ENCODE measurements around the gene RAB1B. TPM values are rescaled to one million over a fixed set of nuclear protein-coding genes. Genes with fewer than 3 reads are reported as not detected.

RAB1B gene
- total RNA-seq, 2 donors from 2014 or later: 139 to 146 TPM

- no peak for ATAC-seq
- H3K4me3 Mint-ChIP-seq: peak overlapping the region; percentile 66
- H3K4me1 Mint-ChIP-seq (ENCODE audit: low read depth in 2 of 2): peaks cover 27 to 29% of the 10 kb centered on the region in 2 donors
- H3K27me3 Mint-ChIP-seq: peaks cover 6 to 8% of the 10 kb centered on the region in 2 donors
- H3K9me3 Mint-ChIP-seq: no peaks in the 10 kb centered on the region
- no peak for DNase-seq (ENCODE audit: low spot score)
- H3K27ac Mint-ChIP-seq: no peak overlapping the region
- no peaks in the 10 kb centered on the region for H3K36me3 Mint-ChIP-seq
Measured at GRCh38 chr11:66287211-66287888, 18.9 kb downstream of the RAB1B start.

- H3K9me3 Mint-ChIP-seq: no peaks in the 10 kb centered on the region
- no peak for DNase-seq (ENCODE audit: low spot score)
Measured at GRCh38 chr11:66287889-66288670, 19.6 kb downstream of the RAB1B start.

GRCh38 chr11:66288671-66289547, 20.5 kb downstream of the RAB1B start, which contains the start of gene YIF1A:
Gene YIF1A, minus strand, starts transcription at chr11:66289143. Its CDS starts 158 bp downstream, at chr11:66288985.
- no peaks in the 10 kb centered on the region for H3K9me3 Mint-ChIP-seq
- DNase-seq (ENCODE audit: low spot score) (peak; percentile 99), ATAC-seq (peak; percentile 97)
- peak within 1 kb of the TSS; percentile 90 for H3K4me3 Mint-ChIP-seq
- peaks cover 29% of the 10 kb centered on the region in 2 donors for H3K4me1 Mint-ChIP-seq (ENCODE audit: low read depth in 2 of 2)
- H3K27me3 Mint-ChIP-seq: peaks cover 19 to 22% of the 10 kb centered on the region in 2 donors
- peak within 1 kb of the TSS; percentile 68 to 85 for H3K27ac Mint-ChIP-seq
- H3K36me3 Mint-ChIP-seq: no peaks in the 10 kb centered on the region

More at GRCh38 chr11:66287889-66288670, 19.6 kb downstream of the RAB1B start:
- H3K27ac Mint-ChIP-seq: peak overlapping the region; percentile 68 to 85
- ATAC-seq: no peak
- no peaks in the 10 kb centered on the region for H3K36me3 Mint-ChIP-seq
- peak overlapping the region; percentile 90 for H3K4me3 Mint-ChIP-seq
- H3K4me1 Mint-ChIP-seq (ENCODE audit: low read depth in 2 of 2): peaks cover 29 to 31% of the 10 kb centered on the region in 2 donors
- peaks cover 13 to 15% of the 10 kb centered on the region in 2 donors for H3K27me3 Mint-ChIP-seq

GRCh38 chr11:66289548-66290329, 21.3 kb downstream of the RAB1B start:
- Mint-ChIP-seq H3K4me1 (ENCODE audit: low read depth in 2 of 2) (peaks cover 29% of the 10 kb centered on the region in 2 donors), H3K9me3 (no peaks in the 10 kb centered on the region), H3K4me3 (peak overlapping the region; percentile 90), H3K27ac (peak overlapping the region; percentile 68 to 85), H3K36me3 (no peaks in the 10 kb centered on the region), H3K27me3 (peaks cover 21 to 22% of the 10 kb centered on the region in 2 donors)
- ATAC-seq (peak; percentile 74 to 79), DNase-seq (ENCODE audit: low spot score) (peak; percentile 87)

- Mint-ChIP-seq H3K27ac (peak overlapping the region in 1 of 2 donors; percentile 85), H3K4me3 (peak overlapping the region; percentile 90), H3K4me1 (ENCODE audit: low read depth in 2 of 2) (peaks cover 29% of the 10 kb centered on the region in 2 donors), H3K27me3 (peaks cover 21 to 22% of the 10 kb centered on the region in 2 donors), H3K36me3 (no peaks in the 10 kb centered on the region), H3K9me3 (no peaks in the 10 kb centered on the region)
- DNase-seq (ENCODE audit: low spot score) (no peak), ATAC-seq (no peak)
Measured at GRCh38 chr11:66290330-66290621, 21.8 kb downstream of the RAB1B start.

- Mint-ChIP-seq H3K27me3 (peaks cover 22 to 23% of the 10 kb centered on the region in 2 donors), H3K9me3 (no peaks in the 10 kb centered on the region), H3K4me1 (ENCODE audit: low read depth in 2 of 2) (peaks cover 29% of the 10 kb centered on the region in 2 donors), H3K36me3 (no peaks in the 10 kb centered on the region), H3K4me3 (peak overlapping the region; percentile 90), H3K27ac (peak overlapping the region in 1 of 2 donors; percentile 85)
- no peak for ATAC-seq
- no peak for DNase-seq (ENCODE audit: low spot score)
Measured at GRCh38 chr11:66291303-66291705, 22.9 kb downstream of the RAB1B start.

- Mint-ChIP-seq H3K4me3 (peak within 1 kb of the TSS; percentile 90), H3K27ac (peak within 1 kb of the TSS in 1 of 2 donors; percentile 85), H3K9me3 (no peaks in the 10 kb centered on the region), H3K36me3 (no peaks in the 10 kb centered on the region), H3K27me3 (peaks cover 22 to 25% of the 10 kb centered on the region in 2 donors), H3K4me1 (ENCODE audit: low read depth in 2 of 2) (peaks cover 25 to 29% of the 10 kb centered on the region in 2 donors)
- ATAC-seq (no peak), DNase-seq (ENCODE audit: low spot score) (no peak)
Measured at GRCh38 chr11:66291706-66292542, 23.5 kb downstream of the RAB1B start, which contains the start of gene TMEM151A. Gene TMEM151A, plus strand, starts transcription at chr11:66291894. Its CDS starts 120 bp downstream, at chr11:66292014.

GRCh38 chr11:66292543-66293332, 24.3 kb downstream of the RAB1B start:
- H3K4me1 Mint-ChIP-seq (ENCODE audit: low read depth in 2 of 2): peaks cover 23 to 29% of the 10 kb centered on the region in 2 donors
- H3K27me3 Mint-ChIP-seq: peaks cover 22 to 25% of the 10 kb centered on the region in 2 donors
- H3K27ac Mint-ChIP-seq: no peak overlapping the region

GRCh38 chr11:66293352-66293751, 24.9 kb downstream of the RAB1B start:
- no peak overlapping the region for H3K27ac Mint-ChIP-seq

More at GRCh38 chr11:66292543-66293332, 24.3 kb downstream of the RAB1B start:
- H3K9me3 Mint-ChIP-seq: no peaks in the 10 kb centered on the region
- H3K4me3 Mint-ChIP-seq: peak overlapping the region; percentile 61
- no peaks in the 10 kb centered on the region for H3K36me3 Mint-ChIP-seq
- ATAC-seq (no peak), DNase-seq (ENCODE audit: low spot score) (no peak)

GRCh38 chr11:66293777-66294625, 25.6 kb downstream of the RAB1B start:
- DNase-seq (ENCODE audit: low spot score) (no peak), ATAC-seq (no peak)
- Mint-ChIP-seq H3K4me3 (no peak overlapping the region), H3K36me3 (no peaks in the 10 kb centered on the region), H3K27me3 (peaks cover 22 to 25% of the 10 kb centered on the region in 2 donors), H3K27ac (no peak overlapping the region), H3K4me1 (ENCODE audit: low read depth in 2 of 2) (peaks cover 23 to 28% of the 10 kb centered on the region in 2 donors), H3K9me3 (no peaks in the 10 kb centered on the region)

More at GRCh38 chr11:66293352-66293751, 24.9 kb downstream of the RAB1B start:
- Mint-ChIP-seq H3K36me3 (no peaks in the 10 kb centered on the region), H3K9me3 (no peaks in the 10 kb centered on the region), H3K4me1 (ENCODE audit: low read depth in 2 of 2) (peaks cover 23 to 29% of the 10 kb centered on the region in 2 donors), H3K27me3 (peaks cover 22 to 25% of the 10 kb centered on the region in 2 donors), H3K4me3 (peak overlapping the region; percentile 61)
- DNase-seq (ENCODE audit: low spot score) (no peak), ATAC-seq (no peak)
